CD4-positive, alpha-beta T cell treated with Interferon alpha-2 for 1 hour (primary cell): ENCODE measurements around the gene SLC35E1.
"Not testable (repeated sequence)": the region's sequence is repeated elsewhere in the genome, so short reads cannot be mapped to it uniquely, and the experiment has no call there.

Experiments used
- DNase-seq, 2 donors: peaks; one replicate each; pipeline ENCODE4 v3.0.0-alpha.2; 2020 to 2022

SLC35E1 gene

DNA sequence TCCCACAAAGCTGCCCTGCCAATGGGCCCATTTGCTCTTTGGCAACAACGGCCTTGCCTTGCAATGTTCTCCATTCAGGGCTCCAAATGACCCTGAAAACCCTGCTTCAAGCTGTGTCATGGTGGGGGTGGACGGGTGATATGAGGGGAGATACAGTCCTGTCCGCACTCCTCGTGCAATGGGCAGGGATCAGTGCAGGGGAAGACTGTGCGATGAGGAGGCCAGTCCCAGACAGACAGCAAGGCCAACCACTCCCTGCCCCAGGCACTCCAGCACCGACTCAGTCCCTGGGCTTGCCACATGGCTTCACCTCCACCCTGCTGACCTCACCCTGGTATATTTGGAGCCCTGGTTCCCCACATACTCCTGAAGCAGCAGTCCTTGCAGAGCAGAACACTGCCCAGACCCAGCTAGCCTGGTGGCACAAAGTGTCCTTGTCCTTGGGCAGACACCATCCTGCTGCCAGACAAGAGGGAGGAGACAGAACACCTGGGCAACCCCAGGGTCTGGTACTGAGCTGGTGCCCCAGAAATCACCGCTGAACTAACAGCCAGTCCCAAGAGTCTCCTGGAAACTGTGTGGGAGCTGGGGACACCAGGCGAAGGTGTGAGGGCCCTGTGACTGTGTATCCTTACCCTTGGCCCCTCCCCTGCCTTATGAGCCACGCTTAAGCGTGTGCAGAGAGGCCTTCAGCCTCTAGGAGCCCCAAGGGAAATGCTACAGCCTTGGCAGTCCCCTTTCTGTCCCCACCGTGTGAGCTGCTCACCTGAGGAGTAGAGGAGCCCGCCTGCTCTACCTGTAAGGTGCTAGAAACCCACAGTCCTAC lies 9.1 kb upstream of the SLC35E1 start:
- DNase-seq: no peak

DNA sequence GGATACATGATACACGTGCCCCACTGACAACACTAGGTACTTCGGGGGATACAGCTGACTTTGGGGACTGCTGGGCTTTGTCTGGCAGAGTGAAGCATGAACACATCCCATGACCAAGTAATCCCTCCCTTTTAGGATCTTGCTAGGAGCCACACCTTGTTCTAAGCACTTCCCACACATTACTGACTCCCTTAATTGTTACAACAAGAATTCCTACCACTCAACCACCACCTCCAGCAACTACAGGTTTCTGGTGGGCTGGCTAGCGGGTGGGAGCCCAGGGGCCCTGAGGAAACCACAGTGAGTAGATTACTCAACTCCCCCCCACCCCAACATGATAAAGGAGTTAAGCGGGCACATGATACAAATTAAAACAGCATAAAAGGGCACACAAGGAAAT lies 7.2 kb upstream of the SLC35E1 start:
- no peak for DNase-seq

- DNase-seq: no peak
Observed at GRCh38 chr19:16577531-16577985, 5.3 kb upstream of the SLC35E1 start.

DNA sequence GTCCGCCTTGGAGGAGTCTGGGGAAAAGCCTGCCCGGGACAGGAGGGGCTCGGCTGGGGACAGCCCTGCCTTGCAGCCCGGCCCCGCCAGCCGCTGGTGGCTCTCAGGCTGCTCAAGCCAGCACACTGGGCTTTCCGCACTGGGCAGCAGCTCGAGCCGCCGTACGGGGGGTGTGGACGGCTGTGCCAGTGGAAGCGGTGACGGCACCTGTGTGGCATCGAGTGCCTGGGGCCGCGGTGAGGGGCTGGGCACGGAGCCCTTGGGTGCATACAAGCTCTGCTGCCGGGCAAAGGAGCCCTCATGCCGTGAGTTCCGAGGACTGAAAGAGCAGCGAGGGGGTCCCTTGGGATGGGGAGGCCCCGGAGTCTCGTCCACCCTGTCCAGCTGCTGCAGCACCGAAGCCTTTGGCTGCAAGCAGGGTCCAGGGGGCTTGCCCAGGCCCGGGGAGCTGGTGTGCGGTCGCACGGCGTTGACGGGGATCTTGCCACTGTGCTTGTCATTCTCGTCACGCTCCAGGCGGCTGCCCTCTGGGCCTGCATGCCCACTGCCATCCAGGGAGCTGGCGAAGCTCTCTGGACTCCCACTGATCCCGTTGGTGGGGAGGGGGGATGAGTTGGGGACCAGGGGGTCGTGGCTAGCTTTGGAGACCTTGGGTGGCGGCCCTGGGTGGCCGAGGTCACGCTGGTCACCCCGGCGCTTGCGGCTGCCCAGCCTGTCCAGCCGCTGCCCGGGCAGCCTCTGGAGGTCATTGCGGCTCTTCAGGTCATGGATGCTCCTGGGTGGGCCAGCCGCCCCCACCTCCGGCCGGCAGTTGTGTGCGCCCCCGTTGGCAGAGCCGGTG lies 4.7 kb upstream of the SLC35E1 start:
- no peak for DNase-seq

- no peak for DNase-seq
Observed at GRCh38 chr19:16575861-16576689, 3.9 kb upstream of the SLC35E1 start.

- no peak for DNase-seq
Observed at GRCh38 chr19:16575282-16575681, 3.1 kb upstream of the SLC35E1 start.

DNA sequence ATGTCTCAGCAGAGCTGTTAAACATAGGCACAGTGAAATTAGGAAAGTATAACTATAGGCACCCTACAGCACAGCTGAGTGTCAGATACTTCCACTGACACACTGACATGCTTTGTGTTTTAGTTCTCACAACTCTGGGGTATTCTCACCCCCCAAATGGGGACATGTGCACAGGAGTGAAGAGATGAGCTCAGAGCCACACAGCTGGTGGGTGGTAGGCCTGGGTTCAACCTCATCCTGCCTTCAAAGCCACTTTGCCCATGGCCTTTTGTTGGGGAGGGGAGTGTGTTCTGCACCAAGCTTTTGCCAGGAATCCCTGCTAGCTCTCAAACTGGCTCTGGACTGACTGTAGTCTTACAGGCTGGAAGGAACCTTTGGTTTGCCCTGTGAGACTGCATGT lies 1.7 kb upstream of the SLC35E1 start:
- no peak for DNase-seq

- DNase-seq: no peak
Observed at GRCh38 chr19:16573296-16573695, 1.1 kb upstream of the SLC35E1 start.

- peak; percentile 29 to 46 for DNase-seq
Observed at GRCh38 chr19:16571822-16572331, 338 bp downstream of the SLC35E1 start.

GRCh38 chr19:16571283-16571682 lies 932 bp downstream of the SLC35E1 start:
- DNase-seq: peak in 1 of 2 donors; percentile 20

GRCh38 chr19:16569609-16570320 lies 2.5 kb downstream of the SLC35E1 start:
- DNase-seq: no peak

GRCh38 chr19:16566702-16567101 lies 5.5 kb downstream of the SLC35E1 start:
- DNase-seq: no peak

DNA sequence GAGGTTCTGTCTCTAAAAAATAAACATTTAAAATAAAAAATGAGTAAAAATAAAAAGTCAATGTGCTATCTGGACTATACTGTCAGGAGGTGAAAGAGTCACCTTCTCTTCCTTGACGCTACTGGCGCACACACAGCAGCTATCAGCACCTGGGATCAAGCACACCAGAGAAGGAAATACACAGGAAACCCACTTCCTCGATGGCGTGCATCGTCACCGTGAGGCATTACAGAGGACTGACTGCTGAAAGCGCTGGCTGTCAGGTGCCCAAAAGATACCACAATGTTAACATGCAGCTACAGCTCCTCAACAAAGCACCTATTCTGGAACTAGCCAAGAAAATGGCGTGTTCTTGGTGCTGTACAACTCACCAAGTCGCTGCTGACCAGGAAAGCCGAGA lies 6.1 kb downstream of the SLC35E1 start:
- DNase-seq: peak; percentile 83 to 90

DNA sequence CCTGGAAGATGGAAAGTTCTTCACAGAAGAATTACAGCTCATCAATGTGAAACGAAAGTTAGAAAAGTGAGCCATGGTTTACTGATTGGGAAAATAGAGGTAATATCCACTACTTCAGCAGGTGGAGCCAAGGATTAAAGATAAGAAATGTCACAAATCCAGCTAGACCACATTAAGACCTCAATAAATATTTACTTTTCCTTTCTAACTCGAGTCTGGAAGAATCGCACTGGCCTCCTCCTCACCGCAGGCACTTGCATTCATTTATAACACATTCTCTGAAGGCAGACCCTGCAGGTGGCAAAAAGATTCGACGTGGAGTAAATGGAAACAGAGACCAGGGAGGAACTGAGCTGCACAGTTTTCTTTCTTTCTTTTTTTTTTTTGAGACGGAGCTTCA lies 7.4 kb downstream of the SLC35E1 start:
- DNase-seq: no peak

- no peak for DNase-seq
Observed at GRCh38 chr19:16562608-16563025, 9.6 kb downstream of the SLC35E1 start.

GRCh38 chr19:16561382-16561781 lies 10.8 kb downstream of the SLC35E1 start:
- DNase-seq: no peak

GRCh38 chr19:16559780-16560276 lies 12.4 kb downstream of the SLC35E1 start:
- no peak for DNase-seq

DNA sequence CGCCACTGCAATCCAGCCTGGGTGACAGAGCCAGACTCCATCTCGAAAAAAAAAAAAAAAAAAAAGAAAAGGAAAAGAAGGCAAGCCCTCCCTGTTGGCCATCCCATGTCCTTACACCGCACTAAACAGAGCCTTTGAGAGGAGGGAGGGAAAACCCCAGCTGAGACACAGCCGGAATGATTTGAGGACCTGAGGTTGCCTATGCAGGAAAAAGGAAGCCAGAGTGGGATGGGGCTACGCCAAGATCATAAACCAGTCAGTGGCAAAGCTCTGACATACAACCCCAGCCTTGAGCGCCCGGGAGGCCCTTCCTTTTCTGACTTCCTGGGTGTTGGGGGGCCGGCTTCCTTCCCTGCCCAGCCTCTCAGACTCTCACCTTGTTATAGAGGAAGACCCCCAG lies 17.4 kb downstream of the SLC35E1 start:
- DNase-seq: no peak

DNA sequence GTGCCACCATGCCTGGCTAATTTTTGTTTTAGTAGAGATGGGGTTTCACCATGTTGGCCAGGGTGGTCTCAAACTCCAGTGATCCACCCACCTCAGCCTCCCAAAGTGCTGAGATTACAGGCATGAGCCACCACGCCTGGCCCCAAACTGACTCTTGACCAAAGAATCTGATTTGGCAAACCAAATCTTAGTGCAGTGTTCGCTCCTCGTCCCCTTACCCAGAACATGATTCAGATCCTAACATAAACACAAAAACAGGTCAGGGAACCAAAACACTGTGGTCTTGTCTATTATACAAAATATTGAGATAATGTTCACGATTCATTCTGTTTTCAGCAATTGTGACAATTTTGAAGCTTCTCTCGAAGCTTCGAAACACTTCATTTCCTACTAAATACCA lies 20.3 kb downstream of the SLC35E1 start:
- DNase-seq: not testable (repeated sequence)

- DNase-seq: no peak
Observed at GRCh38 chr19:16548956-16549355, 23.3 kb downstream of the SLC35E1 start.

GRCh38 chr19:16544473-16545231 lies 27.6 kb downstream of the SLC35E1 start:
- no peak for DNase-seq
